Hepatocyte (in vitro differentiated cells): ENCODE results near the gene OPA1. TPM values are rescaled to one million over a fixed set of nuclear protein-coding genes. Genes with fewer than 3 reads are reported as not detected.

Experiments
- DNase-seq: peaks from one replicate; pipeline ENCODE4 v3.0.0-alpha.2; 2016; ENCODE audit warnings: low spot score
- H2AFZ ChIP-seq: fragments of 200-600 bp; sonication (generic); 2 replicates; pipeline ENCODE4 v1.6.0; 2016; ENCODE audit warnings: antibody characterized with exemption, mild to moderate bottlenecking
- H3K27ac ChIP-seq: fragments of 200-600 bp; sonication (generic); 2 replicates; pipeline ENCODE4 v1.5.1; 2016; ENCODE audit warnings: mild to moderate bottlenecking
- H3K27me3 ChIP-seq: fragments of 200-600 bp; sonication (generic); 2 replicates; pipeline ENCODE4 v1.6.1; 2016
- H3K36me3 ChIP-seq: fragments of 200-600 bp; sonication (generic); replicated peaks from 2 replicates; pipeline ENCODE4 v1.5.1; 2016; ENCODE audit warnings: low read depth; ENCODE audit not compliant: insufficient read depth
- H3K4me1 ChIP-seq: fragments of 200-600 bp; sonication (generic); 2 replicates; pipeline ENCODE4 v1.5.1; 2016; ENCODE audit warnings: mild to moderate bottlenecking, moderate library complexity; ENCODE audit not compliant: insufficient read depth
- H3K4me2 ChIP-seq: fragments of 200-600 bp; sonication (generic); 2 replicates; pipeline ENCODE4 v1.6.0; 2016
- H3K4me3 ChIP-seq: fragments of 200-600 bp; sonication (generic); 2 replicates; pipeline ENCODE4 v1.5.1; 2016; ENCODE audit warnings: mild to moderate bottlenecking
- H3K79me2 ChIP-seq: fragments of 200-600 bp; sonication (generic); 2 replicates; pipeline ENCODE4 v1.6.0; 2017; ENCODE audit warnings: mild to moderate bottlenecking
- H3K9me2 ChIP-seq: fragments of 200-600 bp; sonication (generic); replicated peaks from 2 replicates; pipeline ENCODE4 v1.6.0; 2017; ENCODE audit warnings: mild to moderate bottlenecking; ENCODE audit not compliant: insufficient read depth
- H3K9me3 ChIP-seq: fragments of 200-600 bp; sonication (generic); 2 replicates; pipeline ENCODE4 v1.5.1; 2016; ENCODE audit warnings: low read depth, mild to moderate bottlenecking
- H4K20me1 ChIP-seq: fragments of 200-600 bp; sonication (generic); 2 replicates; pipeline ENCODE4 v1.6.0; 2016; ENCODE audit warnings: mild to moderate bottlenecking; ENCODE audit not compliant: insufficient read depth, poor library complexity, severe bottlenecking
- EZH2 ChIP-seq: fragments of 200-600 bp; sonication (generic); IDR thresholded peaks from 2 replicates; pipeline ENCODE4 v1.6.1; 2016; ENCODE audit warnings: antibody characterized with exemption, mild to moderate bottlenecking, borderline replicate concordance
- EZH2phosphoT487 ChIP-seq: fragments of 200-600 bp; sonication (generic); IDR thresholded peaks from one replicate; pipeline ENCODE4 v1.6.1; 2018; ENCODE audit warnings: antibody characterized with exemption, mild to moderate bottlenecking, low read depth, moderate library complexity; ENCODE audit not compliant: unreplicated experiment, severe bottlenecking
- WGBS: methylation state at CpG from one replicate; pipeline ENCODE4 v1.1.6; 2016; ENCODE audit warnings: low lambda C conversion rate; ENCODE audit errors: missing lambda C conversion rate; 5-methylcytosine and 5-hydroxymethylcytosine counted together
- polyA plus RNA-seq: library from polyadenylated mRNA; unstranded; fragments of >200 nt; fragmentation: Nextera tagmentation; extraction: Ambion mirVana; gene quantifications from 2 replicates; pipeline ENCODE4 v1.2.1, GENCODE V29; 2016
- total RNA-seq: library from RNA; depleted of rRNA; stranded (reverse); fragments of >200 nt; gene quantifications from 2 replicates; pipeline ENCODE4 v1.2.3, GENCODE V29; 2014
- TF ChIP-seq, protein P1 (sequence below): fragments of 200-600 bp; sonication (generic); IDR thresholded peaks from 2 replicates; pipeline ENCODE4 v1.5.1; 2016; ENCODE audit warnings: antibody characterized with exemption, mild to moderate bottlenecking; ENCODE audit not compliant: poor library complexity

The OPA1 gene
- total and polyA plus RNA-seq, 2 experiments from 2014 or later = 17.7 to 49.0 TPM

DNA sequence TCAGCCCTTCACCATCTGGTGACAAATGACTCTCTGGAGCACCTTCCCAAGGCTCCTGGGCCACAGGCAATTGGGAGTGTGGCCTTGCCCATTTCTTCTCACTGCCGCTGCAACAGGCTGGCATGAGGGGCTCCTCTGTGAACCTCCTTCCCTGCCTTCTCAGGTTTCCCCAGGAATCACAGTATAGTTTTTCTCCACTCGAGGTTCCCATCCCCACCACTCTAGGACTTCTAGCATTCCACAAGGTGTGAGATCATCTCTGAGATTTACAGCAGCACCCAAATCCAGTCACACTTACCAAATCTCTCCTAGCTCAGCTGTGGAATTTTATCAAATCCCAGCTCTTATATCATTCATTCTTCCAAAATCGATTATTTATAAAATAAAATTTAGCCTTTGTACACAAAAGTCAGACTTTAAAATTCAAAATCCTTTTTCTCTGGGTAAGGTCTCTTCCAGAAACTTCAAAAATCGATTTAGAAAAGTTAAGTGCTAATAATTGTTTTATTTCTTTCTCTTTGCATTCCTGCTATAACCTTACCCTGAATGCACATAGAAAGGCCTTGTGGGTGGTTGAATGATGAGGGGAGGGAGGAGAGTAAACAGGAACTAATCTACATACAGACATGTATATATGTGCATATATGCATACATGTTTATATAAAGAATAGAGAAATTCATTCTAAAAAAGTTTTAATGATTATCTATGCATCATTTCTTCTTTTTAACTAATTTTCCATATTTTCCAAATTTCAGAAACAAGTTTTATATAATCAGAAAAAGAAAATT lies 19.4 kb upstream of the OPA1 start:
- no peak overlapping the region for H3K4me3 ChIP-seq
- H4K20me1 ChIP-seq = no peaks in the 10 kb centered on the region
- H3K9me2 ChIP-seq = no peaks in the 10 kb centered on the region
- WGBS = 56% methylated on average over 4 of the region's 4 CpGs
- no peak overlapping the region for H3K27ac ChIP-seq
- H3K36me3 ChIP-seq = no peaks in the 10 kb centered on the region
- H3K4me2 ChIP-seq = no peak overlapping the region
- no peak overlapping the region for H2AFZ ChIP-seq
- TF ChIP-seq, protein P1, sequence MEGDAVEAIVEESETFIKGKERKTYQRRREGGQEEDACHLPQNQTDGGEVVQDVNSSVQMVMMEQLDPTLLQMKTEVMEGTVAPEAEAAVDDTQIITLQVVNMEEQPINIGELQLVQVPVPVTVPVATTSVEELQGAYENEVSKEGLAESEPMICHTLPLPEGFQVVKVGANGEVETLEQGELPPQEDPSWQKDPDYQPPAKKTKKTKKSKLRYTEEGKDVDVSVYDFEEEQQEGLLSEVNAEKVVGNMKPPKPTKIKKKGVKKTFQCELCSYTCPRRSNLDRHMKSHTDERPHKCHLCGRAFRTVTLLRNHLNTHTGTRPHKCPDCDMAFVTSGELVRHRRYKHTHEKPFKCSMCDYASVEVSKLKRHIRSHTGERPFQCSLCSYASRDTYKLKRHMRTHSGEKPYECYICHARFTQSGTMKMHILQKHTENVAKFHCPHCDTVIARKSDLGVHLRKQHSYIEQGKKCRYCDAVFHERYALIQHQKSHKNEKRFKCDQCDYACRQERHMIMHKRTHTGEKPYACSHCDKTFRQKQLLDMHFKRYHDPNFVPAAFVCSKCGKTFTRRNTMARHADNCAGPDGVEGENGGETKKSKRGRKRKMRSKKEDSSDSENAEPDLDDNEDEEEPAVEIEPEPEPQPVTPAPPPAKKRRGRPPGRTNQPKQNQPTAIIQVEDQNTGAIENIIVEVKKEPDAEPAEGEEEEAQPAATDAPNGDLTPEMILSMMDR = no peak
- TF ChIP-seq EZH2 (no peak), EZH2phosphoT487 (no peak)
- no peaks in the 10 kb centered on the region for H3K27me3 ChIP-seq
- H3K9me3 ChIP-seq = no peaks in the 10 kb centered on the region
- no peaks in the 10 kb centered on the region for H3K4me1 ChIP-seq
- no peak for DNase-seq
- H3K79me2 ChIP-seq = no peaks in the 10 kb centered on the region

DNA sequence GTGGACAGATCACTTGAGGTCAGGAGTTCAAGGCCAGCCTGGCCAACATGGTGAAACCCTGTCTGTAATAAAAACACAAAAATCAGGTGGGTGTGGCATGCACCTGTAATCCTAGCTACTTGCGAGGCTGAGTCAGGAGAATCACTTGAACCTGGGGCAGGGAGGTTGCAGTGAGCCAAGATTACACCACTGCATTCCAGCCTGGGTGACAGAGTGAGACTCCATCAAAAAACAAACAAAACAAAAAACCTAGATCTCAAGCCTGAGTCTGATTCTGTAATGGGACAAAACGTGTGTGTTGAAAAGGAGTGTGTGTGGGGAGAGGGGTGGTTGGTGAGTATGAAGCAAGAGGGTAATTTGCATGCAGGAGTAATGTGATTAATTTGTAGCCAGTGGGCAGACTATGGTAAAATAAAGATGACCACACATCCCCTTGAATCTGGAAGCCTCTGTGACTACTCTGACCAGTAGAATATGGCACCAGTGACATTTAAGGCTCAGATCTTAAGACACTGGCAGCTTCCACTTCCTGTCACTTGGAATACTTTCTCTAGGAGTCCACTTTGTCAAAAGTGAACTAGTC lies 18.4 kb upstream of the OPA1 start:
- Histone ChIP-seq H3K36me3 (no peaks in the 10 kb centered on the region), H3K4me2 (no peak overlapping the region), H4K20me1 (no peaks in the 10 kb centered on the region), H2AFZ (no peak overlapping the region), H3K4me3 (no peak overlapping the region), H3K27me3 (no peaks in the 10 kb centered on the region), H3K9me3 (no peaks in the 10 kb centered on the region), H3K4me1 (no peaks in the 10 kb centered on the region), H3K27ac (no peak overlapping the region), H3K9me2 (no peaks in the 10 kb centered on the region), H3K79me2 (no peaks in the 10 kb centered on the region)
- no peak for DNase-seq
- WGBS = 58% methylated on average over 2 of the region's 2 CpGs
- TF ChIP-seq EZH2 (no peak), EZH2phosphoT487 (no peak)
- TF ChIP-seq, protein P1 = no peak

DNA sequence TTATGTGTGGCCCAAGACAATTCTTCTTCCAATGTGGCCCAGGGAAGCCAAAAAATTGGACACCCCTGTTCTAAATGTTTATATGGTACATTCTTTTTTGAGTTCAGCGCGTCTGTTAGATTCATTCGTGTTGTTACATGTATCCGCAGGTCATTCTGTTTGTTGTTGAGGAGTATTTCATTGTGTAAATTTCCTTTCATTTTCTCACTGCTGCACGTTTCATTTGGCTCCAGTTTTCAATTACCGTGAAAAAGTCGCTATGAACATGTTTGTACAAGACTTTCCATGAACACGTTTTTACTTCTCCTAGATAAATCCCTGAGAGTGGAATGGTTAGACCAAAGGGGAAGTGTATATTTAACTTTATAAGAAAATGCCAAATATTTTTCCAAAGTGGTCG lies 7.5 kb upstream of the OPA1 start:
- WGBS = 94% methylated on average over 9 of the region's 9 CpGs
- Histone ChIP-seq H3K4me3 (no peak overlapping the region), H3K4me2 (no peak overlapping the region), H3K9me2 (no peaks in the 10 kb centered on the region), H3K79me2 (no peaks in the 10 kb centered on the region), H3K36me3 (no peaks in the 10 kb centered on the region), H4K20me1 (no peaks in the 10 kb centered on the region), H3K27ac (no peak overlapping the region), H2AFZ (no peak overlapping the region), H3K4me1 (no peaks in the 10 kb centered on the region), H3K9me3 (no peaks in the 10 kb centered on the region), H3K27me3 (no peaks in the 10 kb centered on the region)
- TF ChIP-seq, protein P1 = no peak
- TF ChIP-seq EZH2 = no peak
- TF ChIP-seq EZH2phosphoT487 = no peak
- DNase-seq = no peak
